Mesenchymal stem cell (in vitro differentiated cells and primary cell): ENCODE results near the gene B2M. TPM values are rescaled to one million over a fixed set of nuclear protein-coding genes. Genes with fewer than 3 reads are reported as not detected.

Experiments used
- DNase-seq: peaks from one replicate; pipeline ENCODE4 v3.0.0-alpha.2; 2013
- H2AFZ ChIP-seq: one replicate; pipeline ENCODE4 v1.6.1; 2013; ENCODE audit warnings: low read depth, mild to moderate bottlenecking, control low read depth, inconsistent platforms, low read length, moderate library complexity
- H2AK5ac ChIP-seq: 2 replicates; pipeline ENCODE4 v1.6.1; 2013; ENCODE audit warnings: low read length, moderate library complexity, mild to moderate bottlenecking, inconsistent platforms; ENCODE audit not compliant: severe bottlenecking
- H2BK120ac ChIP-seq: one replicate; pipeline ENCODE4 v1.6.1; 2013; ENCODE audit warnings: low read depth, mild to moderate bottlenecking, inconsistent platforms, low read length, moderate library complexity
- H2BK12ac ChIP-seq, 2 experiments: one replicate each; pipeline ENCODE4 v1.6.1; 2013; ENCODE audit warnings: inconsistent platforms in 2 of 2, low read length in 2 of 2, mild to moderate bottlenecking in 2 of 2, moderate library complexity in 2 of 2, control low read depth in 1 of 2
- H2BK15ac ChIP-seq: one replicate; pipeline ENCODE4 v1.6.1; 2013; ENCODE audit warnings: mild to moderate bottlenecking, low read depth, inconsistent platforms; ENCODE audit not compliant: poor library complexity, severe bottlenecking
- H2BK5ac ChIP-seq: 2 replicates; pipeline ENCODE4 v1.6.1; 2013; ENCODE audit warnings: low read depth, mild to moderate bottlenecking, low read length, control low read depth, inconsistent platforms; ENCODE audit not compliant: poor library complexity, severe bottlenecking
- H3K14ac ChIP-seq, 2 experiments: one replicate each; pipeline ENCODE4 v1.6.1; 2013; ENCODE audit warnings: inconsistent platforms in 2 of 2, low read length in 2 of 2, control low read depth in 1 of 2, mild to moderate bottlenecking in 1 of 2, moderate library complexity in 1 of 2
- H3K18ac ChIP-seq, 2 experiments: one replicate each; pipeline ENCODE4 v1.6.1; 2013; ENCODE audit warnings: inconsistent platforms in 2 of 2, low read length in 2 of 2, control low read depth in 1 of 2, low read depth in 1 of 2, mild to moderate bottlenecking in 1 of 2
- H3K23ac ChIP-seq, 2 experiments: one replicate each; pipeline ENCODE4 v1.6.1; 2013; ENCODE audit warnings: inconsistent platforms in 2 of 2, low read length in 2 of 2, mild to moderate bottlenecking in 2 of 2, moderate library complexity in 2 of 2, control low read depth in 1 of 2
- H3K27ac ChIP-seq: 2 replicates; pipeline ENCODE4 v1.5.1; 2013; ENCODE audit warnings: mild to moderate bottlenecking, moderate library complexity, low read length, control low read depth, inconsistent platforms; ENCODE audit not compliant: poor library complexity, severe bottlenecking
- H3K27me3 ChIP-seq, 2 experiments: 2 replicates each; pipeline versions ENCODE4 v1.6.1 to v1.7.0; 2013; ENCODE audit warnings: low read length in 2 of 2, mild to moderate bottlenecking in 2 of 2, moderate library complexity in 2 of 2, control low read depth in 1 of 2, inconsistent platforms in 1 of 2; ENCODE audit not compliant: control insufficient read depth in 1 of 2, insufficient read depth in 1 of 2
- H3K36me3 ChIP-seq, 2 experiments: 2 replicates each; pipeline versions ENCODE4 v1.6.1 to v1.7.0; 2013; ENCODE audit warnings: low read length in 2 of 2, control low read depth in 1 of 2, inconsistent platforms in 1 of 2, low read depth in 1 of 2, mild to moderate bottlenecking in 1 of 2; ENCODE audit not compliant: insufficient read depth in 2 of 2, control insufficient read depth in 1 of 2
- H3K4ac ChIP-seq, 2 experiments: one replicate each; pipeline ENCODE4 v1.6.1; 2013; ENCODE audit warnings: inconsistent platforms in 2 of 2, low read length in 2 of 2, mild to moderate bottlenecking in 2 of 2, moderate library complexity in 2 of 2, control low read depth in 1 of 2, low read depth in 1 of 2
- H3K4me1 ChIP-seq: 2 replicates; pipeline ENCODE4 v1.6.1; 2013; ENCODE audit warnings: low read depth, low read length, control low read depth; ENCODE audit not compliant: control insufficient read depth, insufficient read depth
- H3K4me2 ChIP-seq: 2 replicates; pipeline ENCODE4 v1.6.1; 2013; ENCODE audit warnings: low read length, mild to moderate bottlenecking, inconsistent platforms; ENCODE audit not compliant: poor library complexity, severe bottlenecking
- H3K4me3 ChIP-seq, 2 experiments: 2 replicates each; pipeline versions ENCODE4 v1.5.1 to v1.7.0; 2013; ENCODE audit warnings: low read length in 2 of 2, mild to moderate bottlenecking in 2 of 2, control low read depth in 1 of 2, low read depth in 1 of 2; ENCODE audit not compliant: insufficient read depth in 1 of 2
- H3K79me1 ChIP-seq: replicated peaks from 2 replicates; pipeline ENCODE4 v1.6.1; 2013; ENCODE audit warnings: mild to moderate bottlenecking, control low read depth, low read length, inconsistent platforms; ENCODE audit not compliant: poor library complexity, severe bottlenecking
- H3K9ac ChIP-seq: 2 replicates; pipeline ENCODE4 v1.7.0; 2013; ENCODE audit warnings: mild to moderate bottlenecking, low read length, moderate library complexity
- H3K9me3 ChIP-seq: 2 replicates; pipeline ENCODE4 v1.7.0; 2013; ENCODE audit warnings: mild to moderate bottlenecking, low read length; ENCODE audit not compliant: control insufficient read depth
- H4K8ac ChIP-seq: one replicate; pipeline ENCODE4 v1.6.1; 2013; ENCODE audit warnings: inconsistent platforms, mild to moderate bottlenecking, low read length, moderate library complexity
- H4K91ac ChIP-seq: one replicate; pipeline ENCODE4 v1.6.1; 2013; ENCODE audit warnings: mild to moderate bottlenecking, low read length, inconsistent platforms
- WGBS: methylation state at CpG from one replicate; pipeline ENCODE4 v1.1.7; 2013; ENCODE audit warnings: mixed read lengths; 5-methylcytosine and 5-hydroxymethylcytosine counted together
- polyA plus RNA-seq, 2 experiments: library from polyadenylated mRNA; stranded (reverse); fragments of 200-250 nt; gene quantifications; one replicate each; pipeline ENCODE4 v1.2.3, GENCODE V29; 2013

The B2M gene
- polyA plus RNA-seq (2013, experiment 1 of 2), result 2,564 TPM
- polyA plus RNA-seq (2013, experiment 2 of 2), result 2,876 TPM

GRCh38 chr15:44711096-44711742 lies at the start of gene B2M, which contains the start of gene PATL2:
B2M (plus strand) TSS chr15:44711517; CDS start chr15:44711547, 30 bp downstream.
PATL2 (minus strand) TSS chr15:44711323; CDS start chr15:44676490, 34,833 bp downstream.
- Histone ChIP-seq H2BK120ac (peak within 1 kb of the TSS; percentile 71), H2BK5ac (peak within 1 kb of the TSS; percentile 71), H4K8ac (peak within 1 kb of the TSS; percentile 92), H3K4me3 (peak within 1 kb of the TSS; percentile 79 to 86), H3K36me3 (peaks cover 4 to 27% of the 10 kb centered on the region in 2 experiments), H3K4ac (peak within 1 kb of the TSS; percentile 62 to 85), H3K9me3 (no peaks in the 10 kb centered on the region), H3K79me1 (peaks cover 11% of the 10 kb centered on the region), H3K23ac (peak within 1 kb of the TSS in 1 of 2 experiments; percentile 90), H2BK15ac (peak within 1 kb of the TSS; percentile 70), H3K27me3 (no peaks in the 10 kb centered on the region), H3K14ac (peak within 1 kb of the TSS in 1 of 2 experiments; percentile 98), H2BK12ac (peak within 1 kb of the TSS in 1 of 2 experiments; percentile 66), H3K4me1 (peaks cover 3% of the 10 kb centered on the region), H3K27ac (peak within 1 kb of the TSS; percentile 87), H2AK5ac (no peak within 1 kb of the TSS), H3K4me2 (peak within 1 kb of the TSS; percentile 87), H3K18ac (peak within 1 kb of the TSS; percentile 85 to 98), H4K91ac (peak within 1 kb of the TSS; percentile 94), H3K9ac (peak within 1 kb of the TSS; percentile 99), H2AFZ (peak within 1 kb of the TSS; percentile 78)
- DNase-seq, result peak; percentile 98
- under 1% methylated on average over 37 of the region's 37 CpGs for WGBS

- Histone ChIP-seq H3K4me1 (peaks cover 5% of the 10 kb centered on the region), H3K14ac (no peak overlapping the region), H4K91ac (no peak overlapping the region), H2BK120ac (no peak overlapping the region), H2BK12ac (no peak overlapping the region), H3K27me3 (no peaks in the 10 kb centered on the region), H3K4me2 (no peak overlapping the region), H2AFZ (no peak overlapping the region), H2AK5ac (no peak overlapping the region), H3K36me3 (peaks cover 0 to 34% of the 10 kb centered on the region in 2 experiments), H3K18ac (no peak overlapping the region), H3K23ac (no peak overlapping the region), H3K9me3 (no peaks in the 10 kb centered on the region), H3K4ac (no peak overlapping the region), H2BK5ac (no peak overlapping the region), H2BK15ac (no peak overlapping the region), H3K79me1 (peaks cover 7% of the 10 kb centered on the region), H3K4me3 (peak overlapping the region in 1 of 2 experiments; percentile 91), H3K9ac (peak overlapping the region; percentile 97), H4K8ac (no peak overlapping the region), H3K27ac (no peak overlapping the region)
- no peak for DNase-seq
Measured at GRCh38 chr15:44661576-44661975, 49.7 kb upstream of the B2M start.

DNA sequence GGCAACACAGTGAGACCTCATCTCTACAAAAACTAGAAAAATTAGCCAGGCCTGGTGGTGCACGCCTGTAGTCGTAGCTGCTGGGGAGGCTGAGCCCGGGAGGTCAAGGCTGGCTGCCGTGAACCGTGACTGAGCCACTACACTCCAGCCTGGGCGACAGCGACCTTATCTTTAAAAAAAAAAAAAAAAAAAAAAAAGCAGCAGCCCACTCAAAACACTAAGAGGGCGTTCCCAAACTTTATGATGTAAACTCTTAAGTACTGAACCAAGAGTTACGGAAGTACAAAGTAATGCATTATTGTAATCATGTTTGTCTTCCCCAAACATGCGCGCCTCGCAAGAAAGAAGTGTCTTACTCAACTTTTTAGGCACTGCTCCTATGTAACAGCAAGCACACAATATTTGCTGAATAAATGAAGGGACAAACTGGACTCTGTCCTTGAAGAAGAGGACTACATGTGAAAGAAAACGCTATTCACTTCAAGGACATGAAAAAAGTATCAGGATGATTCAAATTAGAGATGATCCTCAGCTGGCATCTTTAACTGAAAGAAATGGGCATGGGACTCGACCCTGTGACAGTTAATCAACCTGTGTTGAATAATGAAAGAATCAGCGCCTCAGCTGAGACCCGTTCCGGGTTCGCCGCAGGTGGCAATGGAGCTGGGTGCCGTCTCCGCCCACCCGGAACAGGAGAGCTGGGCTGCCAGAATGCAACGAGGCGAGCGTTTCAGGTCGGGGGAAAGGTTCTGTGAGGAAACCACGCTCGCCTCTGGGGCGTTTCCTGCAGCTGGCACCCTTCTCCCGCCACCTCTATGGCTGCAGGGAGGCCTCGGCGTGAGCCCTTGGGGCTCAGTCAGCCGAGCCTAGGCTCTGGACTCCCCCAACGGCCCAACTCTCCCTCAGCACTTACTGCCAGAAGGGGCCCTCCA lies 48.6 kb upstream of the B2M start:
- peak; percentile 72 for DNase-seq
- peak overlapping the region; percentile 74 for H2AK5ac ChIP-seq
- H3K23ac ChIP-seq, result no peak overlapping the region
- H2BK15ac ChIP-seq, result peak overlapping the region; percentile 98
- peak overlapping the region; percentile 99 to 100 for H3K4ac ChIP-seq
- H3K4me2 ChIP-seq, result peak overlapping the region; percentile 84
- peak overlapping the region in 1 of 2 experiments; percentile 9 for H3K14ac ChIP-seq
- peaks cover 5% of the 10 kb centered on the region for H3K4me1 ChIP-seq
- peak overlapping the region; percentile 91 to 98 for H3K4me3 ChIP-seq
- peak overlapping the region; percentile 98 for H4K8ac ChIP-seq
- H3K79me1 ChIP-seq, result peaks cover 6% of the 10 kb centered on the region
- peak overlapping the region; percentile 90 for H3K27ac ChIP-seq
- 28% methylated on average over 24 of the region's 34 CpGs for WGBS
- H3K9me3 ChIP-seq, result no peaks in the 10 kb centered on the region
- H3K36me3 ChIP-seq, result peaks cover 0 to 22% of the 10 kb centered on the region in 2 experiments
- no peaks in the 10 kb centered on the region for H3K27me3 ChIP-seq
- peak overlapping the region; percentile 56 to 89 for H2BK12ac ChIP-seq
- H2AFZ ChIP-seq, result peak overlapping the region; percentile 78
- H3K9ac ChIP-seq, result peak overlapping the region; percentile 97
- peak overlapping the region; percentile 88 for H2BK120ac ChIP-seq
- H2BK5ac ChIP-seq, result peak overlapping the region; percentile 97
- peak overlapping the region; percentile 99 for H4K91ac ChIP-seq
- H3K18ac ChIP-seq, result peak overlapping the region; percentile 94 to 99
